OCI-LY7 (cell line): ENCODE data around the gene KCTD13.

Experiments used
- EZH2phosphoT487 ChIP-seq: fragments of 200-600 bp; sonication (generic); IDR thresholded peaks from 2 replicates; pipeline ENCODE4 v1.6.1; 2018; ENCODE audit warnings: low read depth, borderline replicate concordance, mild to moderate bottlenecking, mixed run types, antibody characterized with exemption, low read length, moderate library complexity, mixed read lengths
- TF ChIP-seq, protein P1 (sequence below): fragments of 200-600 bp; sonication (generic); conservative IDR thresholded peaks from 2 replicates; pipeline ENCODE4 v1.5.1; 2014; ENCODE audit warnings: mild to moderate bottlenecking, antibody characterized with exemption, low read length, moderate library complexity, mixed read lengths

GRCh38 chr16:29893553-29893952 lies 32.5 kb downstream of the KCTD13 start:
- TF ChIP-seq, protein P1, sequence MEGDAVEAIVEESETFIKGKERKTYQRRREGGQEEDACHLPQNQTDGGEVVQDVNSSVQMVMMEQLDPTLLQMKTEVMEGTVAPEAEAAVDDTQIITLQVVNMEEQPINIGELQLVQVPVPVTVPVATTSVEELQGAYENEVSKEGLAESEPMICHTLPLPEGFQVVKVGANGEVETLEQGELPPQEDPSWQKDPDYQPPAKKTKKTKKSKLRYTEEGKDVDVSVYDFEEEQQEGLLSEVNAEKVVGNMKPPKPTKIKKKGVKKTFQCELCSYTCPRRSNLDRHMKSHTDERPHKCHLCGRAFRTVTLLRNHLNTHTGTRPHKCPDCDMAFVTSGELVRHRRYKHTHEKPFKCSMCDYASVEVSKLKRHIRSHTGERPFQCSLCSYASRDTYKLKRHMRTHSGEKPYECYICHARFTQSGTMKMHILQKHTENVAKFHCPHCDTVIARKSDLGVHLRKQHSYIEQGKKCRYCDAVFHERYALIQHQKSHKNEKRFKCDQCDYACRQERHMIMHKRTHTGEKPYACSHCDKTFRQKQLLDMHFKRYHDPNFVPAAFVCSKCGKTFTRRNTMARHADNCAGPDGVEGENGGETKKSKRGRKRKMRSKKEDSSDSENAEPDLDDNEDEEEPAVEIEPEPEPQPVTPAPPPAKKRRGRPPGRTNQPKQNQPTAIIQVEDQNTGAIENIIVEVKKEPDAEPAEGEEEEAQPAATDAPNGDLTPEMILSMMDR, result no peak
- TF ChIP-seq EZH2phosphoT487, result no peak
